Measurements from ENCODE around the gene EXOSC5.

GRCh38 chr19:41426116-41426841, 29.1 kb upstream of the EXOSC5 start:
- TF ChIP-seq CTCF (IDR thresholded peaks at IDR 0.05): no peak
- no peak for TF ChIP-seq POLR2A (IDR thresholded peaks at IDR 0.05)
